Measurements from ENCODE around the gene VASP. TPM values are rescaled to one million over a fixed set of nuclear protein-coding genes. Genes with fewer than 3 reads are reported as not detected.

The VASP gene
- polyA plus RNA-seq, 1 donor from 2014 or later, result 6.1 TPM

- Histone ChIP-seq H3F3A (ENCODE audit: insufficient read depth, low read length, poor library complexity, severe bottlenecking) (no peaks in the 10 kb centered on the region), H2AFZ (ENCODE audit: low read depth, low read length) (peak within 1 kb of the TSS; percentile 90), H4K20me1 (ENCODE audit: insufficient read depth) (no peaks in the 10 kb centered on the region), H3K36me3 (ENCODE audit: insufficient read depth, low read length) (no peaks in the 10 kb centered on the region), H3K4me3 (ENCODE audit: low read length) (peak within 1 kb of the TSS; percentile 71), H3K4me2 (ENCODE audit: low read length) (peak within 1 kb of the TSS; percentile 79), H3K79me2 (replicated peaks; ENCODE audit: insufficient read depth, low read length) (no peaks in the 10 kb centered on the region), H3K9ac (ENCODE audit: low read length) (peak within 1 kb of the TSS; percentile 74), H3K27ac (ENCODE audit: low read length) (peak within 1 kb of the TSS; percentile 70), H3K9me3 (ENCODE audit: low read length) (no peaks in the 10 kb centered on the region), H3K9me2 (ENCODE audit: insufficient read depth, low read length) (no peaks in the 10 kb centered on the region), H3K27me3 (ENCODE audit: insufficient read depth, low read depth, low read length) (peaks cover 10% of the 10 kb centered on the region)
- peak; percentile 20 for TF ChIP-seq SMC3 (conservative IDR thresholded peaks at IDR 0.05; ENCODE audit: poor library complexity)
- no peak for TF ChIP-seq TAF1 (IDR thresholded peaks at IDR 0.05; ENCODE audit: low read depth)
- TF ChIP-seq EZH2 (IDR thresholded peaks at IDR 0.05; ENCODE audit: borderline replicate concordance, insufficient read depth, low read length, poor library complexity, severe bottlenecking), result no peak
- TF ChIP-seq RAD21 (conservative IDR thresholded peaks at IDR 0.05), result no peak
- peak; percentile 88 for TF ChIP-seq EP300 (conservative IDR thresholded peaks at IDR 0.05; ENCODE audit: poor library complexity, severe bottlenecking)
- TF ChIP-seq, protein P1, sequence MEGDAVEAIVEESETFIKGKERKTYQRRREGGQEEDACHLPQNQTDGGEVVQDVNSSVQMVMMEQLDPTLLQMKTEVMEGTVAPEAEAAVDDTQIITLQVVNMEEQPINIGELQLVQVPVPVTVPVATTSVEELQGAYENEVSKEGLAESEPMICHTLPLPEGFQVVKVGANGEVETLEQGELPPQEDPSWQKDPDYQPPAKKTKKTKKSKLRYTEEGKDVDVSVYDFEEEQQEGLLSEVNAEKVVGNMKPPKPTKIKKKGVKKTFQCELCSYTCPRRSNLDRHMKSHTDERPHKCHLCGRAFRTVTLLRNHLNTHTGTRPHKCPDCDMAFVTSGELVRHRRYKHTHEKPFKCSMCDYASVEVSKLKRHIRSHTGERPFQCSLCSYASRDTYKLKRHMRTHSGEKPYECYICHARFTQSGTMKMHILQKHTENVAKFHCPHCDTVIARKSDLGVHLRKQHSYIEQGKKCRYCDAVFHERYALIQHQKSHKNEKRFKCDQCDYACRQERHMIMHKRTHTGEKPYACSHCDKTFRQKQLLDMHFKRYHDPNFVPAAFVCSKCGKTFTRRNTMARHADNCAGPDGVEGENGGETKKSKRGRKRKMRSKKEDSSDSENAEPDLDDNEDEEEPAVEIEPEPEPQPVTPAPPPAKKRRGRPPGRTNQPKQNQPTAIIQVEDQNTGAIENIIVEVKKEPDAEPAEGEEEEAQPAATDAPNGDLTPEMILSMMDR (IDR thresholded peaks at IDR 0.05; ENCODE audit: poor library complexity, severe bottlenecking), result peak; percentile 69
- TF ChIP-seq MXI1 (conservative IDR thresholded peaks at IDR 0.05; ENCODE audit: poor library complexity, severe bottlenecking), result peak; percentile 35
- TF ChIP-seq, protein P2, sequence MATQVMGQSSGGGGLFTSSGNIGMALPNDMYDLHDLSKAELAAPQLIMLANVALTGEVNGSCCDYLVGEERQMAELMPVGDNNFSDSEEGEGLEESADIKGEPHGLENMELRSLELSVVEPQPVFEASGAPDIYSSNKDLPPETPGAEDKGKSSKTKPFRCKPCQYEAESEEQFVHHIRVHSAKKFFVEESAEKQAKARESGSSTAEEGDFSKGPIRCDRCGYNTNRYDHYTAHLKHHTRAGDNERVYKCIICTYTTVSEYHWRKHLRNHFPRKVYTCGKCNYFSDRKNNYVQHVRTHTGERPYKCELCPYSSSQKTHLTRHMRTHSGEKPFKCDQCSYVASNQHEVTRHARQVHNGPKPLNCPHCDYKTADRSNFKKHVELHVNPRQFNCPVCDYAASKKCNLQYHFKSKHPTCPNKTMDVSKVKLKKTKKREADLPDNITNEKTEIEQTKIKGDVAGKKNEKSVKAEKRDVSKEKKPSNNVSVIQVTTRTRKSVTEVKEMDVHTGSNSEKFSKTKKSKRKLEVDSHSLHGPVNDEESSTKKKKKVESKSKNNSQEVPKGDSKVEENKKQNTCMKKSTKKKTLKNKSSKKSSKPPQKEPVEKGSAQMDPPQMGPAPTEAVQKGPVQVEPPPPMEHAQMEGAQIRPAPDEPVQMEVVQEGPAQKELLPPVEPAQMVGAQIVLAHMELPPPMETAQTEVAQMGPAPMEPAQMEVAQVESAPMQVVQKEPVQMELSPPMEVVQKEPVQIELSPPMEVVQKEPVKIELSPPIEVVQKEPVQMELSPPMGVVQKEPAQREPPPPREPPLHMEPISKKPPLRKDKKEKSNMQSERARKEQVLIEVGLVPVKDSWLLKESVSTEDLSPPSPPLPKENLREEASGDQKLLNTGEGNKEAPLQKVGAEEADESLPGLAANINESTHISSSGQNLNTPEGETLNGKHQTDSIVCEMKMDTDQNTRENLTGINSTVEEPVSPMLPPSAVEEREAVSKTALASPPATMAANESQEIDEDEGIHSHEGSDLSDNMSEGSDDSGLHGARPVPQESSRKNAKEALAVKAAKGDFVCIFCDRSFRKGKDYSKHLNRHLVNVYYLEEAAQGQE (IDR thresholded peaks at IDR 0.05; ENCODE audit: borderline replicate concordance), result no peak
- TF ChIP-seq POLR2AphosphoS5 (IDR thresholded peaks at IDR 0.05), result peak; percentile 87
Measured at GRCh38 chr19:45467456-45468158, 39.7 kb upstream of the VASP start, which contains the start of gene FOSB. Gene FOSB, plus strand, starts transcription at chr19:45467996. Its CDS starts 591 bp downstream, at chr19:45468587.

DNA sequence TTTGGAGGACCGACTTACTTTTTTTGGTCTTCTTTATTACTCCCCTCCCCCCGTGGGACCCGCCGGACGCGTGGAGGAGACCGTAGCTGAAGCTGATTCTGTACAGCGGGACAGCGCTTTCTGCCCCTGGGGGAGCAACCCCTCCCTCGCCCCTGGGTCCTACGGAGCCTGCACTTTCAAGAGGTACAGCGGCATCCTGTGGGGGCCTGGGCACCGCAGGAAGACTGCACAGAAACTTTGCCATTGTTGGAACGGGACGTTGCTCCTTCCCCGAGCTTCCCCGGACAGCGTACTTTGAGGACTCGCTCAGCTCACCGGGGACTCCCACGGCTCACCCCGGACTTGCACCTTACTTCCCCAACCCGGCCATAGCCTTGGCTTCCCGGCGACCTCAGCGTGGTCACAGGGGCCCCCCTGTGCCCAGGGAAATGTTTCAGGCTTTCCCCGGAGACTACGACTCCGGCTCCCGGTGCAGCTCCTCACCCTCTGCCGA is 39.1 kb upstream of the VASP start:
- H3F3A ChIP-seq (ENCODE audit: insufficient read depth, low read length, poor library complexity, severe bottlenecking), result no peaks in the 10 kb centered on the region
- H3K27ac ChIP-seq (ENCODE audit: low read length), result peak overlapping the region; percentile 70
- no peaks in the 10 kb centered on the region for H4K20me1 ChIP-seq (ENCODE audit: insufficient read depth)
- TF ChIP-seq, protein P1 (IDR thresholded peaks at IDR 0.05; ENCODE audit: poor library complexity, severe bottlenecking), result no peak
- TF ChIP-seq RAD21 (conservative IDR thresholded peaks at IDR 0.05) (no peak), EZH2 (IDR thresholded peaks at IDR 0.05; ENCODE audit: borderline replicate concordance, insufficient read depth, low read length, poor library complexity, severe bottlenecking) (no peak), TAF1 (IDR thresholded peaks at IDR 0.05; ENCODE audit: low read depth) (no peak), MXI1 (conservative IDR thresholded peaks at IDR 0.05; ENCODE audit: poor library complexity, severe bottlenecking) (no peak), SMC3 (conservative IDR thresholded peaks at IDR 0.05; ENCODE audit: poor library complexity) (no peak), POLR2AphosphoS5 (IDR thresholded peaks at IDR 0.05) (no peak), EP300 (conservative IDR thresholded peaks at IDR 0.05; ENCODE audit: poor library complexity, severe bottlenecking) (no peak)
- TF ChIP-seq, protein P2 (IDR thresholded peaks at IDR 0.05; ENCODE audit: borderline replicate concordance), result no peak
- no peaks in the 10 kb centered on the region for H3K79me2 ChIP-seq (replicated peaks; ENCODE audit: insufficient read depth, low read length)
- no peaks in the 10 kb centered on the region for H3K9me3 ChIP-seq (ENCODE audit: low read length)
- H3K27me3 ChIP-seq (ENCODE audit: insufficient read depth, low read depth, low read length), result peaks cover 16% of the 10 kb centered on the region
- H3K4me2 ChIP-seq (ENCODE audit: low read length), result peak overlapping the region; percentile 79
- H2AFZ ChIP-seq (ENCODE audit: low read depth, low read length), result peak overlapping the region; percentile 90
- peak overlapping the region; percentile 71 for H3K4me3 ChIP-seq (ENCODE audit: low read length)
- H3K36me3 ChIP-seq (ENCODE audit: insufficient read depth, low read length), result no peaks in the 10 kb centered on the region
- peak overlapping the region; percentile 74 for H3K9ac ChIP-seq (ENCODE audit: low read length)
- H3K9me2 ChIP-seq (ENCODE audit: insufficient read depth, low read length), result no peaks in the 10 kb centered on the region
